Epidermal melanocyte (primary cell): ENCODE measurements around the gene YLPM1.
"Not testable (repeated sequence)": the region's sequence is repeated elsewhere in the genome, so short reads cannot be mapped to it uniquely, and the experiment has no call there.

ENCODE experiments used
- DNase-seq: peaks from one replicate; pipeline ENCODE4 v3.0.0; 2011; ENCODE audit warnings: low spot score; ENCODE audit not compliant: insufficient read length

Gene YLPM1

GRCh38 chr14:74762917-74763802 is at the start of gene YLPM1:
YLPM1 (plus strand) TSS chr14:74763316; CDS start chr14:74763490, 174 bp downstream.
- DNase-seq, result peak; percentile 84

GRCh38 chr14:74713395-74713735 is 49.8 kb upstream of the YLPM1 start:
- no peak for DNase-seq

GRCh38 chr14:74720526-74720925 is 42.6 kb upstream of the YLPM1 start:
- DNase-seq, result no peak

GRCh38 chr14:74723134-74723533 is 40.0 kb upstream of the YLPM1 start:
- DNase-seq, result no peak

GRCh38 chr14:74732387-74732786 is 30.7 kb upstream of the YLPM1 start:
- no peak for DNase-seq

- no peak for DNase-seq
Observed at GRCh38 chr14:74733221-74733620, 29.9 kb upstream of the YLPM1 start.

- no peak for DNase-seq
Observed at GRCh38 chr14:74735125-74735524, 28.0 kb upstream of the YLPM1 start.

GRCh38 chr14:74737753-74738325 is 25.3 kb upstream of the YLPM1 start:
- no peak for DNase-seq

GRCh38 chr14:74739293-74740030 is 23.7 kb upstream of the YLPM1 start:
- no peak for DNase-seq

- DNase-seq, result no peak
Observed at GRCh38 chr14:74747237-74747636, 15.9 kb upstream of the YLPM1 start.

GRCh38 chr14:74754157-74754556 is 9.0 kb upstream of the YLPM1 start:
- DNase-seq, result no peak

GRCh38 chr14:74754899-74755298 is 8.2 kb upstream of the YLPM1 start:
- DNase-seq, result no peak

GRCh38 chr14:74756326-74756725 is 6.8 kb upstream of the YLPM1 start:
- no peak for DNase-seq

- DNase-seq, result not testable (repeated sequence)
Observed at GRCh38 chr14:74758505-74758904, 4.6 kb upstream of the YLPM1 start.

GRCh38 chr14:74763803-74764531 is 851 bp downstream of the YLPM1 start:
- no peak for DNase-seq

GRCh38 chr14:74765721-74766120 is 2.6 kb downstream of the YLPM1 start:
- no peak for DNase-seq

- DNase-seq, result no peak
Observed at GRCh38 chr14:74771399-74771798, 8.3 kb downstream of the YLPM1 start.

GRCh38 chr14:74784634-74785033 is 21.5 kb downstream of the YLPM1 start:
- DNase-seq, result no peak

- DNase-seq, result no peak
Observed at GRCh38 chr14:74785056-74785613, 22.0 kb downstream of the YLPM1 start.

- DNase-seq, result no peak
Observed at GRCh38 chr14:74786796-74787315, 23.7 kb downstream of the YLPM1 start.
